Smooth muscle cell (in vitro differentiated cells): ENCODE results near the gene PHF5A. TPM values are rescaled to one million over a fixed set of nuclear protein-coding genes. Genes with fewer than 3 reads are reported as not detected.

ENCODE experiments used
- DNase-seq: peaks from one replicate; lab custom pipeline; 2025; ENCODE audit not compliant: unreplicated experiment; lab: John Stamatoyannopoulos, UW
- H2AFZ ChIP-seq: fragments of 200-600 bp; sonication (generic); 2 replicates; pipeline ENCODE4 v1.6.0; 2016; ENCODE audit warnings: antibody characterized with exemption, low read depth, mild to moderate bottlenecking
- H3F3A ChIP-seq: fragments of 200-600 bp; sonication (generic); 2 replicates; pipeline ENCODE4 v1.6.0; 2017; ENCODE audit warnings: antibody characterized with exemption, low read depth
- H3K27ac ChIP-seq: fragments of 200-600 bp; sonication (generic); 2 replicates; pipeline ENCODE4 v1.5.1; 2016; ENCODE audit warnings: low read depth, mild to moderate bottlenecking
- H3K27me3 ChIP-seq: fragments of 200-600 bp; sonication (generic); 2 replicates; pipeline ENCODE4 v1.6.1; 2016; ENCODE audit warnings: low read depth, mild to moderate bottlenecking
- H3K36me3 ChIP-seq: fragments of 200-600 bp; sonication (generic); 2 replicates; pipeline ENCODE4 v1.5.1; 2016; ENCODE audit warnings: low read depth
- H3K4me1 ChIP-seq: fragments of 200-600 bp; sonication (generic); 2 replicates; pipeline ENCODE4 v1.5.1; 2016; ENCODE audit warnings: low read depth
- H3K4me2 ChIP-seq: fragments of 200-600 bp; sonication (generic); 2 replicates; pipeline ENCODE4 v1.6.0; 2016; ENCODE audit warnings: mild to moderate bottlenecking
- H3K4me3 ChIP-seq: fragments of 200-600 bp; sonication (generic); 2 replicates; pipeline ENCODE4 v1.5.1; 2016; ENCODE audit warnings: mild to moderate bottlenecking
- H3K79me2 ChIP-seq: fragments of 200-600 bp; sonication (generic); 2 replicates; pipeline ENCODE4 v1.6.0; 2016; ENCODE audit warnings: low read depth, mild to moderate bottlenecking
- H3K9ac ChIP-seq: fragments of 200-600 bp; sonication (generic); 2 replicates; pipeline ENCODE4 v1.6.0; 2016; ENCODE audit warnings: low read depth
- H3K9me3 ChIP-seq: fragments of 200-600 bp; sonication (generic); replicated peaks from 2 replicates; pipeline ENCODE4 v1.5.1; 2016; ENCODE audit warnings: low read depth
- H4K20me1 ChIP-seq: fragments of 200-600 bp; sonication (generic); 2 replicates; pipeline ENCODE4 v1.6.0; 2016; ENCODE audit warnings: low read depth
- CTCF ChIP-seq: fragments of 200-600 bp; sonication (generic); IDR thresholded peaks from 2 replicates; pipeline ENCODE4 v1.5.1; 2017; ENCODE audit warnings: borderline replicate concordance, mild to moderate bottlenecking, antibody characterized with exemption; ENCODE audit not compliant: insufficient read depth, poor library complexity, severe bottlenecking
- WGBS: methylation state at CpG from one replicate; pipeline ENCODE4 v1.1.7; 2016; ENCODE audit warnings: low lambda C conversion rate; 5-methylcytosine and 5-hydroxymethylcytosine counted together
- polyA plus RNA-seq: library from polyadenylated mRNA; unstranded; fragments of >200 nt; fragmentation: Nextera tagmentation; extraction: Ambion mirVana; gene quantifications from 2 replicates; pipeline ENCODE4 v1.2.1, GENCODE V29; 2016
- total RNA-seq: library from RNA; depleted of rRNA; stranded (reverse); fragments of >200 nt; gene quantifications from 2 replicates; pipeline ENCODE4 v1.2.3, GENCODE V29; 2014

Gene PHF5A
- total and polyA plus RNA-seq, 2 experiments from 2014 or later: 19.4 to 28.3 TPM

- Histone ChIP-seq H3K36me3 (no peaks in the 10 kb centered on the region), H3F3A (no peaks in the 10 kb centered on the region), H4K20me1 (peaks cover 58% of the 10 kb centered on the region), H3K27ac (no peak overlapping the region), H3K9me3 (no peaks in the 10 kb centered on the region), H3K4me3 (no peak overlapping the region), H3K79me2 (peaks cover 25% of the 10 kb centered on the region), H3K9ac (no peak overlapping the region), H3K4me1 (no peaks in the 10 kb centered on the region), H3K4me2 (no peak overlapping the region), H2AFZ (no peak overlapping the region), H3K27me3 (no peaks in the 10 kb centered on the region)
- no peak for DNase-seq
- 88% methylated on average over 6 of the region's 6 CpGs for WGBS
- TF ChIP-seq CTCF: no peak
Measured at GRCh38 chr22:41431656-41432055, 36.8 kb downstream of the PHF5A start.

- WGBS: 95% methylated on average over 5 of the region's 8 CpGs
Measured at GRCh38 chr22:41429951-41430332, 38.5 kb downstream of the PHF5A start.

GRCh38 chr22:41429232-41429950 is 39.1 kb downstream of the PHF5A start:
- Histone ChIP-seq H3K9me3 (no peaks in the 10 kb centered on the region), H3K4me3 (no peak overlapping the region), H2AFZ (no peak overlapping the region), H3K27ac (peak overlapping the region; percentile 26), H4K20me1 (peaks cover 44% of the 10 kb centered on the region), H3K4me2 (no peak overlapping the region), H3K79me2 (peaks cover 5% of the 10 kb centered on the region), H3K36me3 (no peaks in the 10 kb centered on the region), H3K9ac (no peak overlapping the region), H3K27me3 (no peaks in the 10 kb centered on the region), H3F3A (no peaks in the 10 kb centered on the region), H3K4me1 (no peaks in the 10 kb centered on the region)
- 77% methylated on average over 13 of the region's 13 CpGs for WGBS
- no peak for TF ChIP-seq CTCF
- no peak for DNase-seq

More at GRCh38 chr22:41429951-41430332, 38.5 kb downstream of the PHF5A start:
- Histone ChIP-seq H3K27me3 (no peaks in the 10 kb centered on the region), H3K27ac (peak overlapping the region; percentile 26), H3K4me3 (no peak overlapping the region), H3F3A (no peaks in the 10 kb centered on the region), H3K4me2 (no peak overlapping the region), H4K20me1 (peaks cover 50% of the 10 kb centered on the region), H3K36me3 (no peaks in the 10 kb centered on the region), H3K4me1 (no peaks in the 10 kb centered on the region), H3K9ac (no peak overlapping the region), H3K79me2 (peaks cover 10% of the 10 kb centered on the region), H3K9me3 (no peaks in the 10 kb centered on the region), H2AFZ (no peak overlapping the region)
- no peak for TF ChIP-seq CTCF
- no peak for DNase-seq

- Histone ChIP-seq H3K4me2 (no peak overlapping the region), H3K27ac (no peak overlapping the region), H4K20me1 (peaks cover 10% of the 10 kb centered on the region), H2AFZ (no peak overlapping the region), H3K79me2 (no peaks in the 10 kb centered on the region), H3K27me3 (no peaks in the 10 kb centered on the region), H3K36me3 (no peaks in the 10 kb centered on the region), H3K9ac (no peak overlapping the region), H3K4me3 (no peak overlapping the region), H3F3A (no peaks in the 10 kb centered on the region), H3K9me3 (no peaks in the 10 kb centered on the region), H3K4me1 (no peaks in the 10 kb centered on the region)
- no peak for DNase-seq
- TF ChIP-seq CTCF: no peak
- 71% methylated on average over 9 of the region's 9 CpGs for WGBS
Measured at GRCh38 chr22:41425660-41426365, 42.7 kb downstream of the PHF5A start.
